Uterus (tissue), 2 donors: ENCODE measurements around the gene DTYMK.

Source experiments
- POLR2A ChIP-seq, 2 donors: fragments of 450-650 bp; IDR thresholded peaks; one replicate each; pipeline ENCODE4 v1.6.1; 2016; ENCODE audit warnings: antibody characterized with exemption in 2 of 2, mild to moderate bottlenecking in 1 of 2, moderate library complexity in 1 of 2
- TF ChIP-seq, protein P1 (sequence below), 4 experiments: fragments of 200-600 bp in 2 of 4; fragments of 450-650 bp in 2 of 4; sonication (generic) in 2 of 4; IDR thresholded peaks; one replicate each; pipeline ENCODE4 v1.5.1; 2016 to 2019; ENCODE audit warnings: antibody characterized with exemption in 4 of 4, mild to moderate bottlenecking in 2 of 4, moderate library complexity in 1 of 4

DNA sequence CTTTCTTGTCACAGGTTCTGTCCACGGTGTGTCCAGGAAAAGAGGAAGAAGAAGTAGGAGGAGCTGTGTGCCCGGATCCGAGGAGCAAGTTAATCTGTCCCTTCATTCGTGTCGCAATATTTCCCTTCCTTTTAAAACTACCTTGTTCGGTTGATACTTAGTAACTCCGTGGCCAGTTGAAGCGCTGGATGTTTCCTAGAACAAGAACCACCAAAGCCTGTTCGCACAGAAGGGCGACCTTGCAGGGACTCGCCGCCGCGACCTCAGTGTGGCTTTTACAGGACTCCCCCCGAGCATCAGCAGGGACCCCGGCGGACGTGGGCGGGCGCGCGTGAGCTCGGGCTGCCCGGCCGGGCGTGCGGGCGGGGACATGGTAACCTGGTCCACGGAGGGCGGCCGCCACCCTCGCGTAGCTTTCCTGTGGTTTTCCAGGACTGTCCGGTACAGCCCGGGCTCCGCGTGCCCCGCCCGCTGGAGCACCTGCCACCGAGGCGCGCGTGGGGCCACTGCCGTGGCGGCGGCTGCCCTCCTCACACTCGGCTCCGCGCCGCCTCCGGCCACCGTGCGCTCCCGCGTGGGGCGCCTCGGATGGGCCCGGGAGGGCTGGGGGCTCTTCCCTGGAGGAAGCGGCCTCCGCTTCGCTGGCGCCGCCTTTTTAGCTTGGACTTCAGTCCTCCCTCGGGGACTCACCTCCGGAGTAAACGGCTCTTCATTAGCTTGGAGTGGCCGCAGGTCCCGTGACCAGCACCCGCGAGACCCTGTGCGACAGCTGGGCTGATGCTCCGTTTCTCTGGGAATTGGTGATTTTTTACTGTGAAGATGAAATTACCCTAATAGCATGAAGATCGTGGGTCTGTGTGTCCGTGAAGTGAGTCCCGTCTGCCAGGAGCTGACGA lies 38.6 kb upstream of the DTYMK start:
- TF ChIP-seq, protein P1, sequence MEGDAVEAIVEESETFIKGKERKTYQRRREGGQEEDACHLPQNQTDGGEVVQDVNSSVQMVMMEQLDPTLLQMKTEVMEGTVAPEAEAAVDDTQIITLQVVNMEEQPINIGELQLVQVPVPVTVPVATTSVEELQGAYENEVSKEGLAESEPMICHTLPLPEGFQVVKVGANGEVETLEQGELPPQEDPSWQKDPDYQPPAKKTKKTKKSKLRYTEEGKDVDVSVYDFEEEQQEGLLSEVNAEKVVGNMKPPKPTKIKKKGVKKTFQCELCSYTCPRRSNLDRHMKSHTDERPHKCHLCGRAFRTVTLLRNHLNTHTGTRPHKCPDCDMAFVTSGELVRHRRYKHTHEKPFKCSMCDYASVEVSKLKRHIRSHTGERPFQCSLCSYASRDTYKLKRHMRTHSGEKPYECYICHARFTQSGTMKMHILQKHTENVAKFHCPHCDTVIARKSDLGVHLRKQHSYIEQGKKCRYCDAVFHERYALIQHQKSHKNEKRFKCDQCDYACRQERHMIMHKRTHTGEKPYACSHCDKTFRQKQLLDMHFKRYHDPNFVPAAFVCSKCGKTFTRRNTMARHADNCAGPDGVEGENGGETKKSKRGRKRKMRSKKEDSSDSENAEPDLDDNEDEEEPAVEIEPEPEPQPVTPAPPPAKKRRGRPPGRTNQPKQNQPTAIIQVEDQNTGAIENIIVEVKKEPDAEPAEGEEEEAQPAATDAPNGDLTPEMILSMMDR (IDR thresholded peaks at IDR 0.05): no peak
- no peak for TF ChIP-seq POLR2A (IDR thresholded peaks at IDR 0.05)
